K562 treated with DMSO at 1 percent for 48 hours (cell line): ENCODE results near the gene CYP2W1. TPM values are rescaled to one million over a fixed set of nuclear protein-coding genes. Genes with fewer than 3 reads are reported as not detected.

ENCODE experiments used
- total RNA-seq: library from RNA; unstranded; fragments of 300-600 nt; gene quantifications from 2 replicates; pipeline ENCODE4 v1.2.3, GENCODE V29; 2022; ENCODE audit warnings: low replicate concordance; ENCODE audit errors: extremely low read depth

Gene CYP2W1, protein sequence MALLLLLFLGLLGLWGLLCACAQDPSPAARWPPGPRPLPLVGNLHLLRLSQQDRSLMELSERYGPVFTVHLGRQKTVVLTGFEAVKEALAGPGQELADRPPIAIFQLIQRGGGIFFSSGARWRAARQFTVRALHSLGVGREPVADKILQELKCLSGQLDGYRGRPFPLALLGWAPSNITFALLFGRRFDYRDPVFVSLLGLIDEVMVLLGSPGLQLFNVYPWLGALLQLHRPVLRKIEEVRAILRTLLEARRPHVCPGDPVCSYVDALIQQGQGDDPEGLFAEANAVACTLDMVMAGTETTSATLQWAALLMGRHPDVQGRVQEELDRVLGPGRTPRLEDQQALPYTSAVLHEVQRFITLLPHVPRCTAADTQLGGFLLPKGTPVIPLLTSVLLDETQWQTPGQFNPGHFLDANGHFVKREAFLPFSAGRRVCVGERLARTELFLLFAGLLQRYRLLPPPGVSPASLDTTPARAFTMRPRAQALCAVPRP
- not detected in 2 replicates for total RNA-seq

DNA sequence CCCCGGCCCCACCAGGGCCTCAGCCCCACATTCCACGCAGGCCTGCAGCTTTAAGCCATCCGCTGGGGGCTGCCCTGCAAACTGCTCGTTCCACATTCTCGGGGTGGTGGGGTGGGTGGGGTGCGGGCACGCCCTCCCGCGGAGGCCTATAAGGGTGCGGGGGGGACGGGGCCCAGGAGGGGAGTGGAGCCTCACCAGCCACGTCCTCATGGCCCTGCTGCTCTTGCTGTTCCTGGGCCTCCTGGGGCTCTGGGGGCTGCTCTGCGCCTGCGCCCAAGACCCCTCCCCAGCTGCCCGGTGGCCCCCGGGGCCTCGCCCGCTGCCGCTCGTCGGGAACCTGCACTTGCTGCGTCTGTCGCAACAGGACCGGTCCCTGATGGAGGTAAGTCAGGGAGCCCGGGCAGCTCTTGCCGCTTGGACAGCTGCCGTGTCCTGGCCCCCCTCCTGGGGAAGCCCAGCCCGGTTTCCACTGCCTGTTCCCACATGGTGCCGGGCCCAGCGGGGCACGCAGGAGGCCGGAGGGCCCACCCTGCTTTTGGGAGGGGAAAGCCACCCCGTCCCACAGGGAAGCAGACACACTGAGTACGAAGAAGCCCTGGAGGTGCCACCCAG, at the start of gene CYP2W1:
TSS of gene CYP2W1 (plus strand) at position 178 of the 612 bp plus-strand sequence. CDS start at position 209, 31 bp downstream.

DNA sequence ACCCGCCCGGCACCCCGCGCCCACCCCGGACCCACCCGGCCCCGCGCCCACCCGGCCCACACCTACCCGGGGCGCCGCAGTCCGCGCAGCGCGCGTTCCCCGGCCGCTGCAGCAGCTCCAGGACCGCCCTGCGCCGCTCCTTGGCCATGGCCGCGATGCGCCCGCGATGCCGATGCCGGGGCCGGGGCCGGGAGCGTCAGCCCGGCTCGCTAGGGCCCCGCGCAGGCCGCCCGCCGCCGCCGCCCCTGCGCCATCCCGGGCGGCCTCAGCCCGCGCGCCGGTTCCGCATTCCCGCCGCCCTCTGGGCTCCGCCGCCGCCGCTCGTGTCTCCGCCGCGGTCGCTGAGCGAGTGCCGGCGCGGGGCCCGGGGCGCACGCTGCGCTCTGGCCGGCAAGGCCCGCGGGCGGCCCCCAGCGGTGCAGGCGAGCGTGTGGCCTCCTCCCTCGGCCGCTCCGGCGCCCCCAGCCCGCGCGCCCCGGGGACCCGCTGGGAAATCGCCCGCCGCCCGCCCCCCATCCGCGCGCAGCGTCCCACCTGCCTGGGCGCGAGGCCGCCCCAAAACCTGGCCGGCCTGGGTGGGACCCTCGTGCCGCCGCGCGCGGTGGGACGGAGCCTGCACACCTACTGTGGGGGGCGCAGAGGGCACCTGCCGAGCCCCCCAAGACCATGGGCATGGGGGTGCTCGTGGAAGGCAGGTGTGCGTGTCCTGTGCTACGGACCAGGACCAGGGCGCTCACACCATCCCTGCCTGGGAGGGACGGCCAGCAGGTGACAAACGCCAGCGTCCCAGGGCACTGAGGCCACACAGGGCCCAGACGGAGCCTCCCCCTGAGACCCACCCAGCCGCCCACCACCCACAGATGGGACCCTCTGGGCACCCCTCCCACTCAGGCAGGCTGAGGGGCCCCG, 28.4 kb upstream of the CYP2W1 start, which contains the start of gene ADAP1:
TSS of gene ADAP1 (minus strand) at position 351 of the 909 bp plus-strand sequence. CDS start at position 148, 203 bp downstream.

DNA sequence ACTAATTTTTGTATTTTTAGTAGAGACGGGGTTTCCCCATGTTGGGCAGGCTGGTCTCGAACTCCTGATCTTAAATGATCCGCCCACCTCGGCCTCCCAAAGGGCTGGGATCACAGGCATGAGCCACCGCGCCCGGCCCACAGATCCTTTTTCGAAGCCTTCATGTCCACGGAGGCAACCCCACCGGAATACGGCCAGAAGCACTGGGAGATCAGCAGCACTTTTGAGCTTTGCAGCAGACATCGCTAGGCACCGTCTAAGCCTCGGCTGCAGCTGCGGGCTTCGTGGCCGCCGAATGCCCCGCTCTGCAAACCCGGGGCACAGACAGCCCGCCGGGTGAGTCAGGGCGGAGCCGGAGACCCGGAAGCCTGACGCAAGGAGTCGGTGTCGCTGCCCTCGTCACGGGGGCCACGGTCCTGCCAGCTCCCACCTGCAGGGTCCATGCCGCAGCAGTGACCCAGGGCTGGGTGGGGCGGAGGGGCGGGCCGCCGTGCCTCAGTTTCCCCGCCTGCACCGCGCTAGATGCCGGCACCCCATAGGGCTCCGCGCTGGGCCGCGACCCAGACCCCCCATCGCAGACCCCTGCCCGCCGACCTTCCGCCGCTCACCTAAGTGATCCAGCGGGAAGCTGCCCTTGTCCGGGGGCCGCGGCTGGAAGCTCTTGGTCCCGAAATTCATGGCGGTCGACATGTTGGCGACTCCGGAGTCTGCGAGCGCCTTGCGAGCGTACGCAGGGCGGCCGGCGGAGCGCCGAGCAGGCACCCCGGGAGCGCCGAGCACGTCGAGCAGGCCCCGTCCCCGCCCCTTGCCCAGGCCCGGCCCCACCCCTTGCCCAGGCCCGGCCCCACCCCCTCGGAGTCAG, 7.9 kb upstream of the CYP2W1 start, which contains the start of gene COX19:
TSS of gene COX19 (minus strand) at position 730 of the 862 bp plus-strand sequence. CDS start at position 690, 40 bp downstream.

Other genes with a start within 250 kb of the CYP2W1 start
- gene SUN1, start 150.7 kb upstream of the CYP2W1 start, total RNA-seq, result not detected in 2 replicates
- not detected in 2 replicates for gene GET4, start 106.6 kb upstream of the CYP2W1 start, total RNA-seq
- gene ADAP1, start 28.5 kb upstream of the CYP2W1 start, total RNA-seq, result not detected in 2 replicates
- gene COX19, start 7.6 kb upstream of the CYP2W1 start, total RNA-seq, result not detected in 2 replicates
- gene GPR146, start 61.4 kb downstream of the CYP2W1 start, total RNA-seq, result not detected in 2 replicates
- not detected in 2 replicates for gene GPER1, start 104.9 kb downstream of the CYP2W1 start, total RNA-seq
- gene ZFAND2A, start 177.0 kb downstream of the CYP2W1 start, total RNA-seq, result not detected in 2 replicates
- not detected in 2 replicates for gene UNCX, start 249.7 kb downstream of the CYP2W1 start, total RNA-seq